Measurements from ENCODE around the gene IL1A.

DNA sequence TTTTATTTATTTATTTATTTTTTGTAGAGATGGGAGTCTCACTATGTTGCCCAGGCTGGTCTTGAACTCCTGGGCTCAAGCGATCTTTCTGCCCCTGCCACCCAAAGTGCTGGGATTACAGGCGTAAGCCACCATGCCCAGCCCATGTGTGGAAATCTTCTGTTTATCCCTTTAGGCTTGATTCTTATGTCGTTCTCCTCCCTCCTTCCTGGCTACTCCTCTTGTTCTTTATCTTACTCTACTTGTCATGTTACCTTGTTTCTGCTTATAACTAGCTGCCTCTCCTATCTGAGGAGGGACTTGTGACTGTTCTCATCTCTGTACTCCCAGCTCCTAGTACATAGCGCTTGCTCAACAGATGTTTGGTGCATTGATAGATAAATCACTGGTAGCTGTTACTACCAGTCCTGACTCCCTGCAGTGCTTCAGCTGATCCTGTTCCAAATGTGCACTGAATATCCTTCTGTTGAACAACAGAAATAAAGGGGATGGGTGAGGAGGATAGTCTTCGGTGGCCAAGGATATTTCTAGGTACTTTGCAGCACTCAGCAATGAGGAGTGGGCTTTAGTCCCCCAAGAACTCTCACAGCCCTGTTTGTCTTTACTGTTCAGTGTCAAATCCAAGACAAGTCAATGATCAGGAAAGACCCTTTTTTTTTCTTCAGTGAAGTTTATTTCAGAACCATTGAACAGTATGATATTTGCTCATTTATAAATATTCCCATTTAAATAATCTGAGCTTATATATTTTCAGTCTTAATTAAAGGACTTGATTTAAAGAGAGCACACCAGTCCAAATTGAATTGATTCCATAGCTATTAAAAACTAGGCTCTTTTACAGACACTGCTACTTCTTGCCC, 45.0 kb upstream of the IL1A start:
- no peak for TF ChIP-seq CTCF (IDR thresholded peaks at IDR 0.05)
- no peak for TF ChIP-seq POLR2A (IDR thresholded peaks at IDR 0.05)
